MG63 (cell line): ENCODE data around the gene C7orf33. TPM values are rescaled to one million over a fixed set of nuclear protein-coding genes. Genes with fewer than 3 reads are reported as not detected.
"Not testable (repeated sequence)": the region's sequence is repeated elsewhere in the genome, so short reads cannot be mapped to it uniquely, and the experiment has no call there.

Experiments used
- DNase-seq: peaks from one replicate; pipeline ENCODE4 v3.0.0-alpha.2; 2020
- H3K27me3 ChIP-seq: fragments of 250-450 bp; sonication (Bioruptor Pico); 2 replicates; pipeline ENCODE4 v1.5.1; 2020; ENCODE audit warnings: mild to moderate bottlenecking, moderate library complexity
- H3K36me3 ChIP-seq: fragments of 250-450 bp; sonication (Bioruptor Pico); 2 replicates; pipeline ENCODE4 v1.5.1; 2020; ENCODE audit warnings: mild to moderate bottlenecking, moderate library complexity
- H3K4me3 ChIP-seq: fragments of 250-450 bp; sonication (Bioruptor Pico); 2 replicates; pipeline ENCODE4 v1.5.1; 2020; ENCODE audit warnings: mild to moderate bottlenecking, moderate library complexity
- H3K9me3 ChIP-seq: fragments of 250-450 bp; sonication (Bioruptor Pico); 2 replicates; pipeline ENCODE4 v1.5.1; 2020; ENCODE audit warnings: mild to moderate bottlenecking, moderate library complexity
- total RNA-seq: library from RNA; depleted of rRNA; stranded (reverse); fragments of >200 nt; shearing (Covaris generic); gene quantifications from 2 replicates; pipeline ENCODE4 v1.2.3, GENCODE V29; 2014; ENCODE audit warnings: low replicate concordance

Gene C7orf33
- total RNA-seq, 1 experiment from 2014 or later = not detected

- Histone ChIP-seq H3K9me3 (peaks cover 3% of the 10 kb centered on the region; the same call in 1 of the 2 replicates), H3K36me3 (no peaks in the 10 kb centered on the region), H3K27me3 (no peaks in the 10 kb centered on the region), H3K4me3 (no peak overlapping the region)
- DNase-seq = no peak
These were observed 19.2 kb upstream of the C7orf33 start for GRCh38 chr7:148571381-148571780.

DNA sequence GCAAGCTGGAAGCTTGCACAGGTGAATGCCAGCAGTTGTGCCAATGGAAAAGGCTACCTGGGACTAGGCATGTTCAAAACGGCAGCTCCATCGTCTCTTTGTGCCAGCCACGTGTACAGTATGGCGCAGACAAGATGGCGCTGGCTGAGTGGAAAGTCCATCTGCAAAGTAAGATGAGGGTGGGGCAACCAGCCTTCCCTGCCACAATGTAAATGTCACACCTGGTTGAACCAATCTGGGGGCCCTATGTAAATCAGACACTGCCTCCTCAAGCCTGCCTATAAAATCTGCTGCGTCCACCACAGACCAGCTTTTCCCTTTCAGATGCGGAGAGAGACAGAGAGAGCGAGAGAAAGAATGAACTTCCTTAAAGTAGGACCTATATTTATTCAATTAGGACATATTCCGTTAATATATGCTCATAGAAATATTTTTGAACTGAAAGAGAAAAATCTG, 18.5 kb upstream of the C7orf33 start:
- Histone ChIP-seq H3K27me3 (no peaks in the 10 kb centered on the region), H3K9me3 (peaks cover 3% of the 10 kb centered on the region; the same call in 1 of the 2 replicates), H3K36me3 (no peaks in the 10 kb centered on the region), H3K4me3 (no peak overlapping the region)
- DNase-seq = no peak

DNA sequence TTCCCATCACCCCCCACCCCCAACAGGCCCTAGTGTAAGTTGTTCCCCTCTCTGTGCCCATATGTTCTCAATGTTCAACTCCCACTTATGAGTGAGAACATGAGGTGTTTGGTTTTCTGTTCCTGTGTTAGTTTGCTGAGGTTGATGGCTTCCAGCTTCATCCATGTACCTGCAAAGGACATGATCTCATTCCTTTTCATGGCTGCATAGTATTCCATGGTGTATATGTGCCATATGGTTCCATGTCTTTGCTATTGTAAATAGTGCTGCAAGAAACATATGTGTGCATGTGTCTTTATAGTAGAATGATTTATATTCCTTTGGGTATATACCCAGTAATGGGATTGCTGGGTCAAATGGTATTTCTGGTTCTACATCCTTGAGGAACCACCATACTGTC, 17.0 kb upstream of the C7orf33 start:
- not testable (repeated sequence) for H3K36me3 ChIP-seq, H3K4me3 ChIP-seq, H3K27me3 ChIP-seq, H3K9me3 ChIP-seq, DNase-seq

DNA sequence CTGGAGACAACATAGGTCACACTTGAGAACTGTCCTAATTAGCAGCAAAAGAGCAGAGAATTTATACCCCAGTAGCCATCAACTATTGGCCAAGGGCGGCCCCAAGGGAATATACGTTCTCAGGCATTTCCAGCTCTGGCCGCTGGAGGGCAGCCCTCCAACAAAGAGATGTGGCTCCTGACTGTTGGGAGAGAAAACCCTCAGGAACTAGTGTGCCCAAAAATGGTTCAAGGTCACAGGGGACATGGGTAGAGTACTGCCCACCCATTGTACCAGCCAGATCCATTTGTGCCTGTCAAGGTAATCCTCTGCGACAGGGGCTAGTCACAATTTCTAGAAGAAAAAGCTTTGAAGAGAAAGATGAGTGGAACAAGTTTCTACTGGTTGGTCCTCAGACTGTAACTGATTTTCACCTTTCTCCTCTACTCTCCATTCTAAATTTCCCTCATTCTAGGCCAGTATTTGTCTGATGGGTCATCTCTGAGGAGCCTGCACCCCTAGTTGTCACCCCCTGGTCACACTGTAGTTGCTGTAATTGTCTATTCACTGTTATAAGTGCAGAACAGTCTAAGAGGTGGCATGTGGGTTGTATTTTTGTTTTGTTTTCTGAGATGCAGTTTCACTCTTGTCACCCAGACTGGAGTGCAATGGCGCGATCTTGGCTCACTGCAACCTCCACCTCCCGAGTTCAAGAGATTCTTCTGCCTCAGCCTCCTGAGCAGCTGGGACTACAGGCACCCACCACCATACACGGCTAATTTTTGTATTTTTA, 14.7 kb upstream of the C7orf33 start:
- no peaks in the 10 kb centered on the region for H3K36me3 ChIP-seq
- H3K4me3 ChIP-seq = no peak overlapping the region
- H3K9me3 ChIP-seq = no peaks in the 10 kb centered on the region
- no peaks in the 10 kb centered on the region for H3K27me3 ChIP-seq
- peak; percentile 31 for DNase-seq

GRCh38 chr7:148579366-148579765, 11.2 kb upstream of the C7orf33 start:
- no peak for DNase-seq
- Histone ChIP-seq H3K27me3 (no peaks in the 10 kb centered on the region), H3K36me3 (no peaks in the 10 kb centered on the region), H3K9me3 (no peaks in the 10 kb centered on the region), H3K4me3 (no peak overlapping the region)

DNA sequence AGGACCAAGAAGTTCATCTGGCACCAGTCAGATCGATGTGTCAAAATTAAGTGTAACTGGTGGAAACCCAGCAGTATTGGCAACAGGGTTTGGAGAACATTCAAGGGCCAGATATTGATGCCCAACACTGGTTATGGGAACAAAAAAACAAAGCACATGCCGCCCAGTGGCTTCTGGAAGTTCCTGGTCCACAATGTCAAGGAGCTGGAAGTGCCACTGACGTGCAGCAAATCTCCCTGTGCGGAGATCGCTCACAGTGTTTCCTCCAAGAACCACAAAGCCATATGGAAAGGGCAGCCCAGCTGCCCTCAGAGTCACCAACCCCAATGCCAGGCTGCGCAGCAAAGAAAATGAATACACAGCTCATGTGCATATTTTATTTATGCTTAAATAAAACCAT, 10.1 kb upstream of the C7orf33 start:
- no peak overlapping the region for H3K4me3 ChIP-seq
- no peak for DNase-seq

DNA sequence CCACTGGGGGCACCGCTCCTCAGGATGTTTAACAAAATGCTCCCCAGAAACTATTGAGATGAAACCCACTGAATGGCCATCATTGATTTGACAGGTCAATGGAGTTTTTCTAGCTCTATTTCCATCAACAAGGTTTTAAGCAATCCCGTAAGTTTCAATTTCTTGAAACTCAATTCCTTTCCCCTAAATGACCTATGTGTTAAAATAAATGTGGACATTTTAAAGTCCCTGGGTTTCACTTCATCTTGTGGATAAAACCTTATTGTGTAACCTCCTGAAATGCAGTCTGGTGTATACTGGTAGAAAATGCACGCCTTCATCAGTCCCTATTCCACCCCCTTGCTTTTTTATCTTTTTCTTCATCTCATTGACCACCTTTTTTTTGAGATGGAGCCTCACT, 8.9 kb upstream of the C7orf33 start:
- DNase-seq = no peak
- no peaks in the 10 kb centered on the region for H3K9me3 ChIP-seq
- no peaks in the 10 kb centered on the region for H3K36me3 ChIP-seq
- no peaks in the 10 kb centered on the region for H3K27me3 ChIP-seq
- H3K4me3 ChIP-seq = no peak overlapping the region

More for the DNA sequence above, 10.1 kb upstream of the C7orf33 start:
- Histone ChIP-seq H3K36me3 (no peaks in the 10 kb centered on the region), H3K27me3 (no peaks in the 10 kb centered on the region), H3K9me3 (no peaks in the 10 kb centered on the region)

GRCh38 chr7:148584154-148584827, 6.3 kb upstream of the C7orf33 start:
- DNase-seq = no peak
- H3K27me3 ChIP-seq = no peaks in the 10 kb centered on the region
- no peaks in the 10 kb centered on the region for H3K36me3 ChIP-seq
- no peak overlapping the region for H3K4me3 ChIP-seq
- no peaks in the 10 kb centered on the region for H3K9me3 ChIP-seq

DNA sequence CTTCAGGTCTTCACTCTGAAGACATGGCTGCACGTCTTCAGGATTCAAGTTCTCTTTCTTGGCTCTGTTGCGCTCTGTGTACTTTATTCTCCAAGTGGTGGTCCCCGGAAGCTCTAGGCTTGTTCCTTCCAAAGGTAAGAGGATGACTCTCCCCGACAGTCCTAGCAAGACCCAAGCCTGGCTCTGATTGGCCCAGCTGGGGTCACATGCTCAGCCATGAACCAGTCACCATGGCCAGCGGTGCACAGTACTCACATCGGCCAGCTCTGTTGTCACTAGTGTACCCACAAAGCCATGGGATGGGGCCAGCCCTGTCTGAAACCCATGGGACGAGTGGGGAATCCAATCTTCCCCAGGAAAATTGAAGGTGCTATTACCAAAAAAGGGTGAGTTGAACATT, 5.2 kb upstream of the C7orf33 start:
- no peaks in the 10 kb centered on the region for H3K9me3 ChIP-seq
- H3K36me3 ChIP-seq = no peaks in the 10 kb centered on the region
- no peaks in the 10 kb centered on the region for H3K27me3 ChIP-seq
- no peak for DNase-seq
- no peak overlapping the region for H3K4me3 ChIP-seq

GRCh38 chr7:148587076-148587475, 3.5 kb upstream of the C7orf33 start:
- DNase-seq = no peak
- no peaks in the 10 kb centered on the region for H3K27me3 ChIP-seq
- H3K36me3 ChIP-seq = no peaks in the 10 kb centered on the region
- no peak overlapping the region for H3K4me3 ChIP-seq
- no peaks in the 10 kb centered on the region for H3K9me3 ChIP-seq

- Histone ChIP-seq H3K27me3 (no peaks in the 10 kb centered on the region), H3K36me3 (no peaks in the 10 kb centered on the region), H3K4me3 (no peak overlapping the region), H3K9me3 (no peaks in the 10 kb centered on the region)
- DNase-seq = no peak
These were observed 2.4 kb upstream of the C7orf33 start for GRCh38 chr7:148588168-148588567.

DNA sequence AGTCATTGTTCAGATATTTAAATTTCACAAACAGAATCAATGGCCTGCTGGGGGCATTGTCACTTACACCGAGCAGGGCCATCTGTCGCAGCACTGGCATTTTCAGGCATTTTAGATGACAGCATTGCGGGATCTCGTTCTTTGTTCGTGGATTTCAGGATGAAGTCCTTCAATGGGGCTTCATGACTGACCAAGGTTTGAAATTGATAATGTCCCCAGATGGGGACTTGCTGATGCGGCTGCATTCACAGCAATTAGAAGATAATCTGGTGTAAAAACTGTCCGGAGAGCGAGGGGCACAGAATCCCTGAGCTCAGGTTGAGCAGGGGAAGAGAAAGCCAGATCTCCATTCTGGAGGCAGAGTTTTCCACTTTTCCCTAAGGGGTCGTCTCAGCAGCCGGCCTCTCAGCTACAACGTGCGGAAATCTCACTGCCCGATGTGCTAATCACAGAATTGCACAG, 1.9 kb upstream of the C7orf33 start:
- Histone ChIP-seq H3K4me3 (no peak overlapping the region), H3K9me3 (no peaks in the 10 kb centered on the region), H3K36me3 (no peaks in the 10 kb centered on the region), H3K27me3 (no peaks in the 10 kb centered on the region)
- no peak for DNase-seq

DNA sequence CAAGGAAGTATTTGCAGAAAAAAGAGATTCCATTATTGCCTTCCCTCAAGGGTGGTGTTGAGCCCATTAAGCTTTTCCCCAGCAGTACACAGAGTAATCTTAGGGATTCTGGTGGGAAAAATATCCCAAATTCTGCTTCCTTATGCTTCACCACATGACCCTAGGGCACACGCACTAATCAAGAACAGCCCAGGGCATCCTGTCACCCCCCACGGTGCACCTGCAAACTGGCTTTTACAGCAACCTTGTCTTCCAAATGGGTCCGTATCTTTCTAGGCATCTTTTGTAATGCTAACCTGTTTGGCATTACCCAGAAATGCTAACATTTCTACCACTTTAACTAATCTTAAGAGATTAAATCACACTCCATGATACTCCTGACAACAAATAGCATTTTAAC, 926 bp upstream of the C7orf33 start:
- H3K4me3 ChIP-seq = no peak overlapping the region
- DNase-seq = no peak
- no peaks in the 10 kb centered on the region for H3K36me3 ChIP-seq
- H3K27me3 ChIP-seq = no peaks in the 10 kb centered on the region
- no peaks in the 10 kb centered on the region for H3K9me3 ChIP-seq

GRCh38 chr7:148596354-148596753, 5.8 kb downstream of the C7orf33 start:
- DNase-seq, H3K4me3 ChIP-seq, H3K36me3 ChIP-seq, H3K27me3 ChIP-seq, H3K9me3 ChIP-seq: not testable (repeated sequence)

- Histone ChIP-seq H3K4me3 (no peak overlapping the region), H3K36me3 (no peaks in the 10 kb centered on the region), H3K9me3 (no peaks in the 10 kb centered on the region), H3K27me3 (no peaks in the 10 kb centered on the region)
- DNase-seq = no peak
These were observed 7.8 kb downstream of the C7orf33 start for GRCh38 chr7:148598351-148598750.

DNA sequence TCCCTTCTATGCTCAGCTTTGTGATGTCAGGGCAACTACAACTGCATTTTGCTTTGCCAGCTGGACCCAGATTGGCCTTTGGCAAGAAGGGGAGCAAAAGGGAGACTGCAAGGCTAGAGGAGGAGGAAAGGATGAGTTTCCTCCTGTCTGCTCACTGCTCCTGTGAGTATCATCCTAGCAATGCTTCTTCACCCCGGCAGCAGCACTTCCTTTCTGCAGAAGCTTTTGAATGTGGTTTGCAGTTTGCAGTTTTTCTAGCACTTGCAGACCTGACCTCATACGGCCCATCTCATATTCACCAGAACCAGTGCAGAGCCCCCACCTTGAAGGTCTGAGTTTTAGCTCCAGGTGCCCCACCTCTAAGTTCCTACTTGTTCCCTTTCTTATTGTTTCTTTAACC, 14.8 kb downstream of the C7orf33 start:
- H3K4me3 ChIP-seq = no peak overlapping the region
- H3K9me3 ChIP-seq = no peaks in the 10 kb centered on the region
- DNase-seq = no peak
- H3K27me3 ChIP-seq = no peaks in the 10 kb centered on the region
- no peaks in the 10 kb centered on the region for H3K36me3 ChIP-seq

GRCh38 chr7:148607151-148607661, 16.6 kb downstream of the C7orf33 start:
- H3K27me3 ChIP-seq = no peaks in the 10 kb centered on the region
- H3K36me3 ChIP-seq = no peaks in the 10 kb centered on the region
- no peak for DNase-seq
- no peak overlapping the region for H3K4me3 ChIP-seq
- no peaks in the 10 kb centered on the region for H3K9me3 ChIP-seq
